SK-N-SH (cell line): ENCODE measurements around the gene HCST. TPM values are rescaled to one million over a fixed set of nuclear protein-coding genes. Genes with fewer than 3 reads are reported as not detected.

Experiments used
- CTCF ChIA-PET: fragments of 300-600, 350-600 bp; formaldehyde crosslinking; extraction: SDS; loops from one replicate; lab custom pipeline; 2021; lab: Yijun Ruan, JAX
- POLR2A ChIA-PET: fragments of 350-600 bp; sonication (Branson Sonifier 250); formaldehyde crosslinking; extraction: SDS; loops from one replicate; lab custom pipeline; 2020; ENCODE audit warnings: antibody characterized with exemption, inconsistent platforms; lab: Yijun Ruan, JAX
- DNase-seq: peaks from one replicate; pipeline ENCODE4 v3.0.0; 2012
- H2AFZ ChIP-seq: fragments of 200-600 bp; sonication (generic); 2 replicates; pipeline ENCODE4 v1.8.1; 2016; ENCODE audit warnings: antibody characterized with exemption, mild to moderate bottlenecking, low read depth
- H3F3A ChIP-seq: fragments of 200-600 bp; sonication (generic); replicated peaks from 2 replicates; pipeline ENCODE3; 2016; ENCODE audit warnings: antibody characterized with exemption, mild to moderate bottlenecking; ENCODE audit not compliant: insufficient read depth
- H3K27ac ChIP-seq, 2 experiments: fragments of 200-500 bp in 1 of 2; fragments of 200-600 bp in 1 of 2; sonication (Bioruptor generic) in 1 of 2; sonication (generic), shearing (Covaris generic) in 1 of 2; 2 replicates each; pipeline versions ENCODE4 v1.5.1 to v1.6.1; 2014 to 2016; ENCODE audit warnings: low read depth in 2 of 2, inconsistent platforms in 1 of 2, low read length in 1 of 2, mild to moderate bottlenecking in 1 of 2, mixed read lengths in 1 of 2
- H3K27me3 ChIP-seq: fragments of 200-600 bp; sonication (generic), shearing (Covaris generic); 2 replicates; pipeline ENCODE4 v1.6.1; 2016; ENCODE audit warnings: mixed run types; ENCODE audit not compliant: insufficient read depth
- H3K36me3 ChIP-seq, 2 experiments: fragments of 200-500 bp in 1 of 2; fragments of 200-600 bp in 1 of 2; sonication (Bioruptor generic) in 1 of 2; sonication (generic) in 1 of 2; replicated peaks in 1 of 2; 2 replicates each; pipeline versions ENCODE3 to v1.5.1; 2014 to 2016; ENCODE audit warnings: low read length in 1 of 2, mild to moderate bottlenecking in 1 of 2; ENCODE audit not compliant: insufficient read depth in 2 of 2, control insufficient read depth in 1 of 2
- H3K4me1 ChIP-seq, 2 experiments: fragments of 200-500 bp in 1 of 2; fragments of 200-600 bp in 1 of 2; sonication (Bioruptor generic) in 1 of 2; sonication (generic), shearing (Covaris generic) in 1 of 2; 2 replicates each; pipeline versions ENCODE4 v1.5.1 to v1.6.1; 2014 to 2016; ENCODE audit warnings: low read depth in 1 of 2, low read length in 1 of 2, mixed run types in 1 of 2; ENCODE audit not compliant: insufficient read depth in 2 of 2, control insufficient read depth in 1 of 2
- H3K4me2 ChIP-seq: fragments of 200-600 bp; sonication (generic), shearing (Covaris generic); 2 replicates; pipeline ENCODE4 v1.6.1; 2017; ENCODE audit warnings: mixed run types
- H3K4me3 ChIP-seq, 2 experiments: fragments of 200-500 bp in 1 of 2; fragments of 200-600 bp in 1 of 2; sonication (Bioruptor generic) in 1 of 2; sonication (generic), shearing (Covaris generic) in 1 of 2; 2 replicates each; pipeline versions ENCODE4 v1.5.1 to v1.8.1; 2014 to 2016; ENCODE audit warnings: low read depth in 2 of 2, inconsistent platforms in 1 of 2, low read length in 1 of 2, mild to moderate bottlenecking in 1 of 2, mixed read lengths in 1 of 2, moderate library complexity in 1 of 2
- H3K79me2 ChIP-seq: fragments of 200-600 bp; sonication (generic); 2 replicates; pipeline ENCODE4 v1.8.1; 2017; ENCODE audit warnings: mild to moderate bottlenecking; ENCODE audit not compliant: insufficient read depth
- H3K9ac ChIP-seq: fragments of 200-600 bp; sonication (generic); 2 replicates; pipeline ENCODE4 v1.6.1; 2017; ENCODE audit warnings: mixed run types
- H3K9me2 ChIP-seq: fragments of 200-600 bp; sonication (generic); 2 replicates; pipeline ENCODE4 v1.6.1; 2017; ENCODE audit warnings: mixed run types
- H3K9me3 ChIP-seq: fragments of 200-600 bp; sonication (generic); 2 replicates; pipeline ENCODE4 v1.6.1; 2017; ENCODE audit warnings: mixed run types, mild to moderate bottlenecking, moderate library complexity
- H4K20me1 ChIP-seq: fragments of 200-600 bp; sonication (generic); 2 replicates; pipeline ENCODE4 v1.6.1; 2017; ENCODE audit warnings: mild to moderate bottlenecking, mixed run types; ENCODE audit not compliant: insufficient read depth
- ELF1 ChIP-seq: IDR thresholded peaks from 2 replicates; pipeline ENCODE4 v1.4.0; 2012
- EZH2phosphoT487 ChIP-seq: fragments of 200-600 bp; sonication (generic); IDR thresholded peaks from 2 replicates; pipeline ENCODE4 v1.6.1; 2017; ENCODE audit warnings: low read depth, mixed run types, mild to moderate bottlenecking, antibody characterized with exemption, moderate library complexity, borderline replicate concordance
- FOXJ3 ChIP-seq: sonication (generic); formaldehyde crosslinking; IDR thresholded peaks from 2 replicates; pipeline ENCODE4 v1.5.1; 2020; ENCODE audit warnings: mild to moderate bottlenecking, missing genetic modification reagents
- FOXM1 ChIP-seq: IDR thresholded peaks from 2 replicates; pipeline ENCODE4 v1.4.0; 2012; ENCODE audit warnings: low read depth, mild to moderate bottlenecking
- GABPA ChIP-seq: IDR thresholded peaks from 2 replicates; pipeline ENCODE4 v1.4.0; 2012; ENCODE audit warnings: low read depth, mild to moderate bottlenecking
- GATA2 ChIP-seq: sonication (generic); formaldehyde crosslinking; IDR thresholded peaks from 2 replicates; pipeline ENCODE4 v1.5.0; 2020; ENCODE audit warnings: mild to moderate bottlenecking, missing genetic modification reagents
- NRF1 ChIP-seq: IDR thresholded peaks from 2 replicates; pipeline ENCODE4 v1.6.1; 2012; ENCODE audit warnings: low read depth, mild to moderate bottlenecking, low read length
- POLR2AphosphoS5 ChIP-seq: IDR thresholded peaks from 2 replicates; pipeline ENCODE4 v1.6.1; 2012; ENCODE audit warnings: low read depth, low read length
- RCOR1 ChIP-seq: fragments of 150-350 bp; IDR thresholded peaks from 2 replicates; pipeline ENCODE4 v1.6.1; 2017; ENCODE audit warnings: antibody characterized with exemption, low read length
- SIN3A ChIP-seq: IDR thresholded peaks from 2 replicates; pipeline ENCODE4 v1.6.1; 2012; ENCODE audit warnings: low read depth, mild to moderate bottlenecking, low read length, moderate library complexity, borderline replicate concordance
- SMC3 ChIP-seq: IDR thresholded peaks from 2 replicates; pipeline ENCODE4 v1.6.1; 2012; ENCODE audit warnings: low read depth, low read length, improper control_type of control experiment
- TCF12 ChIP-seq: IDR thresholded peaks from 2 replicates; pipeline ENCODE4 v1.4.0; 2012
- YY1 ChIP-seq: IDR thresholded peaks from 2 replicates; pipeline ENCODE4 v1.4.0; 2012; ENCODE audit warnings: low read depth, mild to moderate bottlenecking
- WGBS: methylation state at CpG from one replicate; pipeline ENCODE4 v1.1.6; 2017; ENCODE audit warnings: low lambda C conversion rate; 5-methylcytosine and 5-hydroxymethylcytosine counted together
- polyA plus RNA-seq, 3 experiments: library from polyadenylated mRNA; depleted of rRNA; stranded (reverse); fragments of >200 nt; gene quantifications; 2 replicates each; pipeline ENCODE4 v1.2.3, GENCODE V29; 2012
- TF ChIP-seq, protein P1 (sequence below): IDR thresholded peaks from 2 replicates; pipeline ENCODE4 v1.4.0; 2012; ENCODE audit warnings: low read depth
- TF ChIP-seq, protein P2 (sequence below): fragments of 200-600 bp; sonication (generic); IDR thresholded peaks from 2 replicates; pipeline ENCODE4 v1.6.1; 2017; ENCODE audit warnings: antibody characterized with exemption, mild to moderate bottlenecking, moderate library complexity
- TF ChIP-seq, protein P3 (sequence below): IDR thresholded peaks from 2 replicates; pipeline ENCODE4 v1.4.0; 2012; ENCODE audit warnings: low read depth, borderline replicate concordance

The HCST gene
- polyA plus RNA-seq, 1 of the 3 experiments (the other 2 are of a cell fraction): 0.59 TPM

DNA sequence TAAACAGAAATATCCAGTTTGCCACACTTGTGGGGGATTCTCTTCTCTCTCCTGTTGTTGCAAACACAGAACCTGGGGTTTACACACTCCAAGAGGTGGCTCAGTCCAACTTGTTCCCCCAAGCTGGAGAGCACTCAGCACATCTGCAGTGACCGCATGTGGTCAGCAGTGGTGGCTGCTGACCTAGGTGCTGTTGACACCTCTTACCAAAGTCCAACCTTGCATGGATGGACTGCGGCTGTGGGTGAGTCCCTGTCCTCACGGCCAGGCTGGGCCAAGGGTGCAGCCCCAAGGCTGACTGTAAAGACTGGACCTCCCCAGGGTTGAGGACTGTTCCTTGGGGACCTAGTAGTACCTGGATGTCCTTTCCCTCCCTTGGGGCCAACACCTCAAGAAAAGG is 39.9 kb downstream of the HCST start:
- no peak overlapping the region for H3K9ac ChIP-seq
- H3K27me3 ChIP-seq: no peaks in the 10 kb centered on the region
- peaks cover 3% of the 10 kb centered on the region for H3F3A ChIP-seq
- TF ChIP-seq, protein P1, sequence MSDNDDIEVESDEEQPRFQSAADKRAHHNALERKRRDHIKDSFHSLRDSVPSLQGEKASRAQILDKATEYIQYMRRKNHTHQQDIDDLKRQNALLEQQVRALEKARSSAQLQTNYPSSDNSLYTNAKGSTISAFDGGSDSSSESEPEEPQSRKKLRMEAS: no peak
- TF ChIP-seq ELF1 (no peak), TCF12 (no peak)
- no peaks in the 10 kb centered on the region for H3K9me3 ChIP-seq
- CTCF ChIA-PET: interaction anchor here (1.1 kb wide), 1 partner anchor 202 kb away, joined by 3 read pairs; no protein-coding TSS in a partner anchor
- no peak overlapping the region for H3K4me2 ChIP-seq
- H3K36me3 ChIP-seq: peaks cover 0 to 10% of the 10 kb centered on the region in 2 experiments
- WGBS: 100% methylated on average over 2 of the region's 3 CpGs
- no peak for DNase-seq
- peaks cover 0 to 14% of the 10 kb centered on the region in 2 experiments; a peak in 1 of 4 replicates for H3K4me1 ChIP-seq
- H3K4me3 ChIP-seq: no peak overlapping the region
- 0 out of 2 replicates have a peak, but pooled peaks cover 3% of the 10 kb centered on the region for H4K20me1 ChIP-seq
- POLR2A ChIA-PET: no interaction called here
- no peaks in the 10 kb centered on the region for H3K79me2 ChIP-seq
- H3K9me2 ChIP-seq: no peaks in the 10 kb centered on the region
- H3K27ac ChIP-seq: no peak overlapping the region
- H2AFZ ChIP-seq: no peak overlapping the region

DNA sequence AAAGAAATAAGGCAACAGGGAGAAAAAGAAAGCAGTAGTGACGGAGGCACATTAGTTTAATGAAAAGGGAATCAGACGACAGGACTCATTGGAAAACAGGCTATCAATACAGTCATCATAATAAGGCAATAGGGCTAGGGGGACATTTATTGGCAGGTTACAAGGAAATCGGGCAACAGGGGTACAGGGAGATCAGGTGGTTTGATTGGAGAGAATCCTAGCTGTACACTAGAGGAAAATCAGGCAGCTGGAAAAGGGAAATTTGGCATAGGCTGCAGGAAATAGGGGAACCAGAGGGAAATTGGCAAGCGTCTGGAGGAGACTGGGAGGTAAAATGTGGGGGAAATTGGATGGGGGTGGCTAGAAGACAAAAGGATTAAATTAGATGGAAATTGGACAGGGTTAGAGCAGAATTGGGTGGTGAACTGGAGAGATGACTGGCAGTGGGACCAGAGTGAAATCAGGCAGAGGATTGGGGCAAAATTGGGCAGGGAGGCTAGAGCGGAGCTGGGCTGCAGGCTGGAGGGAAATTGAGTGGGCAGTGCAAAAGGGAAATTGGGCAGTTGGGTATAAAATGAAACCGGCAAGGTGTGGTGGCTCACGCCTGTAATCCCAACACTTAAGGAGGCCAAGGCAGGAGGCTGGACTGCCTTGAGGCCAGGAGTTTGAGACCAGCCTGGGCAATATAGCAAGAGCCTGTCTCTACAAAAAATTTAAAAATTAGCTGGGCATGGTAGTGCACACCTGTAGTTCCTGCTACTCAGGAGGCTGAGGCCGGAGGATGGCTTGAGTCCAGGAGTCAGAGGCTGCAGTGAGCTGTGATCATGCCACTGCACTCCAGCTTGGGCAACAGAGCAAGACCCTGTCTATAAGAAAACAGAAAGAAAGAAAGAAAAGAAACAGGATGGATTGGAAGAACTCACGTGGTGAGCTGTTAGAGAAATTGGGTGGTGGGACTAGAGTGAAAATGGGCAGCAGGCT is 41.3 kb downstream of the HCST start:
- Histone ChIP-seq H3K4me2 (no peak overlapping the region), H3K4me1 (no peaks in the 10 kb centered on the region; a peak in 1 of 4 replicates), H3K4me3 (no peak overlapping the region), H3F3A (peaks cover 5% of the 10 kb centered on the region), H3K27ac (no peak overlapping the region), H3K9ac (no peak overlapping the region), H3K9me3 (no peaks in the 10 kb centered on the region), H2AFZ (no peak overlapping the region), H3K9me2 (no peaks in the 10 kb centered on the region), H4K20me1 (0 out of 2 replicates have a peak, but pooled peaks cover under 1% of the 10 kb centered on the region), H3K27me3 (no peaks in the 10 kb centered on the region), H3K36me3 (peaks cover 0 to 10% of the 10 kb centered on the region in 2 experiments), H3K79me2 (no peaks in the 10 kb centered on the region)
- TF ChIP-seq EZH2phosphoT487: no peak
- TF ChIP-seq, protein P2, sequence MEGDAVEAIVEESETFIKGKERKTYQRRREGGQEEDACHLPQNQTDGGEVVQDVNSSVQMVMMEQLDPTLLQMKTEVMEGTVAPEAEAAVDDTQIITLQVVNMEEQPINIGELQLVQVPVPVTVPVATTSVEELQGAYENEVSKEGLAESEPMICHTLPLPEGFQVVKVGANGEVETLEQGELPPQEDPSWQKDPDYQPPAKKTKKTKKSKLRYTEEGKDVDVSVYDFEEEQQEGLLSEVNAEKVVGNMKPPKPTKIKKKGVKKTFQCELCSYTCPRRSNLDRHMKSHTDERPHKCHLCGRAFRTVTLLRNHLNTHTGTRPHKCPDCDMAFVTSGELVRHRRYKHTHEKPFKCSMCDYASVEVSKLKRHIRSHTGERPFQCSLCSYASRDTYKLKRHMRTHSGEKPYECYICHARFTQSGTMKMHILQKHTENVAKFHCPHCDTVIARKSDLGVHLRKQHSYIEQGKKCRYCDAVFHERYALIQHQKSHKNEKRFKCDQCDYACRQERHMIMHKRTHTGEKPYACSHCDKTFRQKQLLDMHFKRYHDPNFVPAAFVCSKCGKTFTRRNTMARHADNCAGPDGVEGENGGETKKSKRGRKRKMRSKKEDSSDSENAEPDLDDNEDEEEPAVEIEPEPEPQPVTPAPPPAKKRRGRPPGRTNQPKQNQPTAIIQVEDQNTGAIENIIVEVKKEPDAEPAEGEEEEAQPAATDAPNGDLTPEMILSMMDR: no peak
- TF ChIP-seq YY1: no peak
- TF ChIP-seq RCOR1: no peak
- no peak for TF ChIP-seq NRF1
- no peak for TF ChIP-seq FOXJ3 (CRISPR knock-in tag)
- TF ChIP-seq SIN3A: no peak
- TF ChIP-seq, protein P3, sequence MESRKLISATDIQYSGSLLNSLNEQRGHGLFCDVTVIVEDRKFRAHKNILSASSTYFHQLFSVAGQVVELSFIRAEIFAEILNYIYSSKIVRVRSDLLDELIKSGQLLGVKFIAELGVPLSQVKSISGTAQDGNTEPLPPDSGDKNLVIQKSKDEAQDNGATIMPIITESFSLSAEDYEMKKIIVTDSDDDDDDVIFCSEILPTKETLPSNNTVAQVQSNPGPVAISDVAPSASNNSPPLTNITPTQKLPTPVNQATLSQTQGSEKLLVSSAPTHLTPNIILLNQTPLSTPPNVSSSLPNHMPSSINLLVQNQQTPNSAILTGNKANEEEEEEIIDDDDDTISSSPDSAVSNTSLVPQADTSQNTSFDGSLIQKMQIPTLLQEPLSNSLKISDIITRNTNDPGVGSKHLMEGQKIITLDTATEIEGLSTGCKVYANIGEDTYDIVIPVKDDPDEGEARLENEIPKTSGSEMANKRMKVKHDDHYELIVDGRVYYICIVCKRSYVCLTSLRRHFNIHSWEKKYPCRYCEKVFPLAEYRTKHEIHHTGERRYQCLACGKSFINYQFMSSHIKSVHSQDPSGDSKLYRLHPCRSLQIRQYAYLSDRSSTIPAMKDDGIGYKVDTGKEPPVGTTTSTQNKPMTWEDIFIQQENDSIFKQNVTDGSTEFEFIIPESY: no peak
- no peak for TF ChIP-seq GABPA
- no peak for TF ChIP-seq GATA2
- no peak for TF ChIP-seq POLR2AphosphoS5
- no peak for TF ChIP-seq FOXM1
- no peak for TF ChIP-seq SMC3
- 85% methylated on average over 9 of the region's 9 CpGs for WGBS
- CTCF ChIA-PET: interaction anchor here (0.6 to 1.2 kb wide), 3 partner anchors 15 to 68 kb away, joined by 3 read pairs; no protein-coding TSS in a partner anchor
- POLR2A ChIA-PET: no interaction called here
- DNase-seq: no peak
